Measurements from ENCODE around the gene ARHGAP15.

The ARHGAP15 gene

GRCh38 chr2:143745060-143745459 is 615.8 kb downstream of the ARHGAP15 start:
- no peak for TF ChIP-seq CTCF (IDR thresholded peaks at IDR 0.05)
- TF ChIP-seq ZFX (IDR thresholded peaks at IDR 0.05; ENCODE audit: borderline replicate concordance): no peak
- no peak overlapping the region for H3K27ac ChIP-seq

- TF ChIP-seq CTCF (IDR thresholded peaks at IDR 0.05) (no peak), ZFX (IDR thresholded peaks at IDR 0.05; ENCODE audit: borderline replicate concordance) (no peak)
Observed at GRCh38 chr2:143754742-143755141, 625.5 kb downstream of the ARHGAP15 start.

GRCh38 chr2:143758629-143759330 is 629.6 kb downstream of the ARHGAP15 start:
- no peak overlapping the region for H3K27ac ChIP-seq
- TF ChIP-seq CTCF (IDR thresholded peaks at IDR 0.05): no peak
- TF ChIP-seq ZFX (IDR thresholded peaks at IDR 0.05; ENCODE audit: borderline replicate concordance): no peak

More at GRCh38 chr2:143754742-143755141, 625.5 kb downstream of the ARHGAP15 start:
- no peak overlapping the region for H3K27ac ChIP-seq

GRCh38 chr2:143759455-143759854 is 630.2 kb downstream of the ARHGAP15 start:
- TF ChIP-seq ZFX (IDR thresholded peaks at IDR 0.05; ENCODE audit: borderline replicate concordance): no peak
- TF ChIP-seq CTCF (IDR thresholded peaks at IDR 0.05): no peak
- no peak overlapping the region for H3K27ac ChIP-seq

GRCh38 chr2:143762176-143762928 is 633.1 kb downstream of the ARHGAP15 start:
- TF ChIP-seq ZFX (IDR thresholded peaks at IDR 0.05; ENCODE audit: borderline replicate concordance) (no peak), CTCF (IDR thresholded peaks at IDR 0.05) (no peak)
- H3K27ac ChIP-seq: no peak overlapping the region

GRCh38 chr2:143764261-143764660 is 635.0 kb downstream of the ARHGAP15 start:
- no peak overlapping the region for H3K27ac ChIP-seq
- TF ChIP-seq CTCF (IDR thresholded peaks at IDR 0.05) (no peak), ZFX (IDR thresholded peaks at IDR 0.05; ENCODE audit: borderline replicate concordance) (no peak)

- TF ChIP-seq CTCF (IDR thresholded peaks at IDR 0.05): no peak
- TF ChIP-seq ZFX (IDR thresholded peaks at IDR 0.05; ENCODE audit: borderline replicate concordance): no peak
- H3K27ac ChIP-seq: no peak overlapping the region
Observed at GRCh38 chr2:143764706-143765105, 635.5 kb downstream of the ARHGAP15 start.

Data from 22Rv1 (cell line).